Measurements from ENCODE around the gene PPP1R27. TPM values are rescaled to one million over a fixed set of nuclear protein-coding genes. Genes with fewer than 3 reads are reported as not detected.

PPP1R27 gene
- total RNA-seq, 8 experiments from 2014 or later = 0.73 to 1.3 (median 1.1) TPM; not detected in 1

DNA sequence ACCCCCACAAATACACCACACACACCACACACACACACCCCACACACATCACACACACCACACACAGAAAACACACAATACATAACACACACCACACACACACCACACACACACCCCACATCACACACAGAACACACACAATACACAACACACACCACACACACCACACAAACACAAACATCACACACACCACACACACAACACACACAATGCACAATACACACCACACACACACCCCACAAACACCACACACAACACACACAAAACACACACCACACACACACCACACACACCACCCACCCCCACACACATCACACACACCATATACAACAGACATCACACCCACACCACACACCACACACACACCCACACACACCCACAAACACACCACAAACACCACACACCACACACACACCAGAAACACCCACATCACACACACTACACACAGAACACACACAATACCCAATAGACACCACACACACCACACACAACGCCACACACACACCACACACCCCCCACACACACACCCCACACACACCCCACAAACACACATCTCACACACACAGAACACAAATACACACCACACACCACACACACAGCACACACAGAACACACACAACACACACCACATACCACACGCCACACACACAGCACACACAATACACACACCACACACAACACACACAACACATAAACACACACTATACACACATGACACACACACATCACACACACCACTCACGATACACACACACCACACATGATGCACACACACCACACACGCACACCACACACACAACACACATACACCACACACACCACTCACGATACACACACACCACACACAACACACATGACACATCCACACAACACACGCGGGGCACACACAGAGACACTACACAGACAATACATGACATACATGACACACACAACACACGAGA, 41.9 kb downstream of the PPP1R27 start:
- peaks cover 0 to 6% of the 10 kb centered on the region in 2 donors for H3K4me1 ChIP-seq (replicated peaks in 1 of 2)
- no peak for ATAC-seq (replicated peaks in 6 of 8)

More for the DNA sequence above, 41.9 kb downstream of the PPP1R27 start:
- 20 to 100% (median 89%) methylated on average over 1 to 4 of the region's 8 CpGs; no CpG with 5 or more reads in 3 of the 10 experiments for WGBS, 10 experiments
- Histone ChIP-seq H3K4me3 (no peak overlapping the region), H3K27ac (no peak overlapping the region)
- in situ Hi-C loops (cut with MboI; ENCODE audit: low pct_unique_long_range_greater_than_20kb in 2 of 9, low sequenced_read_pairs in 9 of 9, unreplicated experiment in 9 of 9) = no loop called here

Other genes starting within 250 kb of the PPP1R27 start
- 10 to 100 TPM; 19.3 to 78.3 (median 41.8) TPM for gene NPLOC4, start 197.9 kb downstream of the PPP1R27 start, total RNA-seq
- 1 to 10 TPM in 3 of 8 experiments, under 1 TPM in 4, not detected in 1; 0.22 to 1.2 (median 1.00) TPM for gene TSPAN10, start 197.9 kb downstream of the PPP1R27 start, total RNA-seq
- gene PDE6G, start 178.5 kb downstream of the PPP1R27 start, total RNA-seq = under 1 TPM in 6 of 8 experiments, not detected in 2; 0.20 to 0.79 (median 0.55) TPM
- gene OXLD1, start 168.4 kb downstream of the PPP1R27 start, total RNA-seq = 10 to 100 TPM; 20.2 to 85.8 (median 33.6) TPM
- gene CCDC137, start 168.3 kb downstream of the PPP1R27 start, total RNA-seq = 10 to 100 TPM in 6 of 8 experiments, 1 to 10 TPM in 2; 9.1 to 34.6 (median 22.5) TPM
- 10 to 100 TPM; 32.5 to 76.0 (median 48.4) TPM for gene ARL16, start 151.3 kb downstream of the PPP1R27 start, total RNA-seq
- 10 to 100 TPM; 46.1 to 89.5 (median 62.4) TPM for gene HGS, start 151.0 kb downstream of the PPP1R27 start, total RNA-seq
- gene MRPL12, start 131.7 kb downstream of the PPP1R27 start, total RNA-seq = 100 to 1,000 TPM in 2 of 8 experiments, 10 to 100 TPM in 6; 17.0 to 155 (median 39.6) TPM
- 10 to 100 TPM in 3 of 8 experiments, 1 to 10 TPM in 5; 2.4 to 24.9 (median 5.0) TPM for gene SLC25A10, start 122.8 kb downstream of the PPP1R27 start, total RNA-seq
- gene GCGR, start 30.9 kb downstream of the PPP1R27 start, total RNA-seq = under 1 TPM in 4 of 8 experiments, not detected in 4; 0.14 to 0.66 (median 0.32) TPM
- gene MCRIP1, start 1.8 kb downstream of the PPP1R27 start, total RNA-seq = 100 to 1,000 TPM in 4 of 8 experiments, 10 to 100 TPM in 4; 18.1 to 139 (median 101) TPM
- 100 to 1,000 TPM; 116 to 461 (median 257) TPM for gene P4HB, start 25.5 kb upstream of the PPP1R27 start, total RNA-seq
- gene ARHGDIA, start 36.3 kb upstream of the PPP1R27 start, total RNA-seq = 100 to 1,000 TPM in 5 of 8 experiments, 10 to 100 TPM in 3; 44.7 to 276 (median 151) TPM
- 100 to 1,000 TPM in 3 of 8 experiments, 10 to 100 TPM in 5; 52.7 to 176 (median 78.1) TPM for gene ALYREF, start 56.5 kb upstream of the PPP1R27 start, total RNA-seq
- 100 to 1,000 TPM in 6 of 8 experiments, 10 to 100 TPM in 2; 80.4 to 181 (median 120) TPM for gene ANAPC11, start 56.7 kb upstream of the PPP1R27 start, total RNA-seq
- under 1 TPM in 7 of 8 experiments, not detected in 1; 0.15 to 0.92 (median 0.43) TPM for gene NPB, start 67.2 kb upstream of the PPP1R27 start, total RNA-seq
- gene PCYT2, start 76.3 kb upstream of the PPP1R27 start, total RNA-seq = 10 to 100 TPM; 11.3 to 40.6 (median 16.0) TPM
- gene SIRT7, start 83.1 kb upstream of the PPP1R27 start, total RNA-seq = 10 to 100 TPM in 7 of 8 experiments, 1 to 10 TPM in 1; 7.2 to 37.9 (median 14.5) TPM
- gene MAFG, start 92.7 kb upstream of the PPP1R27 start, total RNA-seq = 10 to 100 TPM in 5 of 8 experiments, 1 to 10 TPM in 3; 6.6 to 23.9 (median 15.4) TPM
- 10 to 100 TPM; 31.5 to 97.7 (median 54.0) TPM for gene PYCR1, start 102.2 kb upstream of the PPP1R27 start, total RNA-seq
- 1 to 10 TPM in 2 of 8 experiments, under 1 TPM in 6; 0.10 to 1.4 (median 0.47) TPM for gene MYADML2, start 112.2 kb upstream of the PPP1R27 start, total RNA-seq
- gene NOTUM, start 126.1 kb upstream of the PPP1R27 start, total RNA-seq = 1 to 10 TPM in 2 of 8 experiments, under 1 TPM in 4, not detected in 2; 0.08 to 1.3 (median 0.40) TPM
- 10 to 100 TPM; 17.3 to 35.1 (median 26.7) TPM for gene ASPSCR1, start 142.6 kb upstream of the PPP1R27 start, total RNA-seq
- gene CENPX, start 187.8 kb upstream of the PPP1R27 start, total RNA-seq = 100 to 1,000 TPM in 1 of 8 experiments, 10 to 100 TPM in 7; 40.6 to 116 (median 53.3) TPM
- 10 to 100 TPM in 5 of 8 experiments, 1 to 10 TPM in 3; 2.8 to 18.1 (median 10.7) TPM for gene LRRC45, start 188.3 kb upstream of the PPP1R27 start, total RNA-seq
- 10 to 100 TPM in 6 of 8 experiments, 1 to 10 TPM in 2; 1.8 to 92.9 (median 52.3) TPM for gene RAC3, start 196.6 kb upstream of the PPP1R27 start, total RNA-seq
- 10 to 100 TPM; 55.7 to 94.5 (median 80.7) TPM for gene DCXR, start 202.6 kb upstream of the PPP1R27 start, total RNA-seq
- gene RFNG, start 216.8 kb upstream of the PPP1R27 start, total RNA-seq = 10 to 100 TPM; 19.3 to 38.6 (median 28.5) TPM
- 10 to 100 TPM; 54.6 to 97.9 (median 78.2) TPM for gene GPS1, start 216.8 kb upstream of the PPP1R27 start, total RNA-seq
- 10 to 100 TPM; 32.3 to 91.1 (median 47.2) TPM for gene DUS1L, start 230.8 kb upstream of the PPP1R27 start, total RNA-seq